Measurements from ENCODE around the gene GTPBP1. TPM values are rescaled to one million over a fixed set of nuclear protein-coding genes. Genes with fewer than 3 reads are reported as not detected.

The GTPBP1 gene
- total RNA-seq, 4 donors from 2014 or later = 27.7 to 124 (median 36.0) TPM

- H3K27ac ChIP-seq = no peak overlapping the region
- no peaks in the 10 kb centered on the region for H3K27me3 ChIP-seq
- DNase-seq (no peak), ATAC-seq (no peak)
- intact Hi-C loops (cut with DNase I; ENCODE audit: low total_unique reads) (loop anchor here (10.0 kb wide), 2 partner anchors 476 to 766 kb away; partner anchors contain the start of gene ATF4), in situ Hi-C loops (cut with MboI; ENCODE audit: low sequenced_read_pairs in 4 of 4) (no loop called here)
- peaks cover 4 to 14% of the 10 kb centered on the region in 2 donors for H3K4me1 ChIP-seq
- H3K36me3 ChIP-seq = no peaks in the 10 kb centered on the region
- no peaks in the 10 kb centered on the region for H3K9me3 ChIP-seq
- TF ChIP-seq CTCF (IDR thresholded peaks at IDR 0.05 in 4 of 5, conservative IDR thresholded peaks at IDR 0.05 in 1 of 5) (no peak), POLR2A (IDR thresholded peaks at IDR 0.05) (no peak)
- no peak overlapping the region for H3K4me3 ChIP-seq
Measured at GRCh38 chr22:38759005-38759404, 53.3 kb downstream of the GTPBP1 start.

GRCh38 chr22:38760477-38761201 is 54.9 kb downstream of the GTPBP1 start:
- intact Hi-C loops (cut with DNase I; ENCODE audit: low total_unique reads) = loop anchor here (10.0 kb wide), 1 partner anchor 114 kb away; the partner anchor contains the start of gene CBX6
- peaks cover 0 to 15% of the 10 kb centered on the region in 2 donors for H3K4me1 ChIP-seq
- ATAC-seq = no peak

GRCh38 chr22:38761202-38762162 is 55.7 kb downstream of the GTPBP1 start:
- intact Hi-C loops (cut with DNase I; ENCODE audit: low total_unique reads) = loop anchor here (10.0 kb wide), 1 partner anchor 113 kb away; the partner anchor contains the start of gene CBX6
- DNase-seq = no peak
- in situ Hi-C loops (cut with MboI; ENCODE audit: low sequenced_read_pairs in 4 of 4) = no loop called here

More at GRCh38 chr22:38760477-38761201, 54.9 kb downstream of the GTPBP1 start:
- DNase-seq = no peak
- H3K4me3 ChIP-seq = no peak overlapping the region
- peaks cover 0 to 11% (median 4%) of the 10 kb centered on the region in 3 donors for H3K27me3 ChIP-seq
- no peaks in the 10 kb centered on the region for H3K9me3 ChIP-seq
- H3K36me3 ChIP-seq = no peaks in the 10 kb centered on the region
- H3K27ac ChIP-seq = no peak overlapping the region
- in situ Hi-C loops (cut with MboI; ENCODE audit: low sequenced_read_pairs in 4 of 4) = no loop called here
- TF ChIP-seq POLR2A (IDR thresholded peaks at IDR 0.05) (no peak), CTCF (IDR thresholded peaks at IDR 0.05 in 4 of 5, conservative IDR thresholded peaks at IDR 0.05 in 1 of 5) (no peak)

More at GRCh38 chr22:38761202-38762162, 55.7 kb downstream of the GTPBP1 start:
- ATAC-seq = no peak
- TF ChIP-seq CTCF (IDR thresholded peaks at IDR 0.05 in 4 of 5, conservative IDR thresholded peaks at IDR 0.05 in 1 of 5) (no peak), POLR2A (IDR thresholded peaks at IDR 0.05) (no peak)
- H3K4me1 ChIP-seq = peaks cover 4 to 15% of the 10 kb centered on the region in 2 donors
- no peak overlapping the region for H3K27ac ChIP-seq
- no peak overlapping the region for H3K4me3 ChIP-seq
- no peaks in the 10 kb centered on the region for H3K9me3 ChIP-seq
- peaks cover 0 to 14% (median 8%) of the 10 kb centered on the region in 3 donors for H3K27me3 ChIP-seq
- H3K36me3 ChIP-seq = no peaks in the 10 kb centered on the region

All from gastrocnemius medialis (tissue), 4 donors.